ENCODE measurements around the gene FOXO6. TPM values are rescaled to one million over a fixed set of nuclear protein-coding genes. Genes with fewer than 3 reads are reported as not detected.

Gene FOXO6
- total and polyA plus RNA-seq, 12 donors, result 0.30 to 2.6 (median 1.3) TPM

- intact Hi-C loops (cut with DNase I), result no loop called here
- no peak overlapping the region for H3K4me3 ChIP-seq
- no peaks in the 10 kb centered on the region for H3K36me3 ChIP-seq
- H3K9me3 ChIP-seq, result peaks cover 0 to 6% (median 0%) of the 10 kb centered on the region in 11 donors
- WGBS, 2 donors, result 82 to 88% methylated on average over 3 of the region's 3 CpGs
- DNase-seq (no peak), ATAC-seq (peak in 2 of 8 donors; percentile 20 to 25)
- peaks cover 0 to 44% (median 11%) of the 10 kb centered on the region in 9 donors for H3K4me1 ChIP-seq
- H3K27me3 ChIP-seq, result peaks cover 0 to 18% (median 2%) of the 10 kb centered on the region in 7 donors
- TF ChIP-seq CTCF (IDR thresholded peaks at IDR 0.05), result no peak
- no peak overlapping the region for H3K27ac ChIP-seq
Measured at GRCh38 chr1:41397753-41398330, 36.6 kb downstream of the FOXO6 start.

GRCh38 chr1:41399145-41399795 lies 38.0 kb downstream of the FOXO6 start:
- peak overlapping the region in 6 of 10 donors; percentile 15 to 47 (median 32) for H3K27ac ChIP-seq
- peaks cover 0 to 21% (median 2%) of the 10 kb centered on the region in 7 donors for H3K27me3 ChIP-seq
- WGBS, 2 donors, result 29 to 35% methylated on average over 13 of the region's 13 CpGs
- no peaks in the 10 kb centered on the region for H3K36me3 ChIP-seq
- intact Hi-C loops (cut with DNase I), result no loop called here
- peaks cover 0 to 44% (median 11%) of the 10 kb centered on the region in 9 donors for H3K4me1 ChIP-seq
- no peak overlapping the region for H3K4me3 ChIP-seq
- no peak for TF ChIP-seq CTCF (IDR thresholded peaks at IDR 0.05)
- DNase-seq (peak; percentile 47 to 58), ATAC-seq (peak; percentile 14 to 81 (median 68))
- H3K9me3 ChIP-seq, result peaks cover 0 to 6% (median 0%) of the 10 kb centered on the region in 11 donors

GRCh38 chr1:41400225-41400624 lies 39.0 kb downstream of the FOXO6 start:
- Histone ChIP-seq H3K27ac (no peak overlapping the region), H3K4me1 (peaks cover 0 to 37% (median 11%) of the 10 kb centered on the region in 9 donors), H3K27me3 (peaks cover 0 to 21% (median 5%) of the 10 kb centered on the region in 7 donors), H3K36me3 (no peaks in the 10 kb centered on the region), H3K4me3 (no peak overlapping the region), H3K9me3 (peaks cover 0 to 6% (median 0%) of the 10 kb centered on the region in 11 donors)
- no peak for ATAC-seq
- intact Hi-C loops (cut with DNase I), result loop anchor here in 1 of 10 donors (5.0 kb wide), 1 partner anchor 73 kb away; no protein-coding TSS in a partner anchor
- no peak for TF ChIP-seq CTCF (IDR thresholded peaks at IDR 0.05)
- no peak for DNase-seq
- WGBS, 2 donors, result 69 to 74% methylated on average over 3 of the region's 3 CpGs

- H3K27me3 ChIP-seq, result peaks cover 0 to 10% (median 4%) of the 10 kb centered on the region in 7 donors
- H3K36me3 ChIP-seq, result no peaks in the 10 kb centered on the region
- 90 to 92% methylated on average over 2 of the region's 2 CpGs for WGBS, 2 donors
- peaks cover 0 to 26% (median 11%) of the 10 kb centered on the region in 9 donors for H3K4me1 ChIP-seq
- no peak for TF ChIP-seq CTCF (IDR thresholded peaks at IDR 0.05)
- no peak overlapping the region for H3K27ac ChIP-seq
- DNase-seq (no peak), ATAC-seq (no peak)
- peaks cover 0 to 6% (median 0%) of the 10 kb centered on the region in 11 donors for H3K9me3 ChIP-seq
- intact Hi-C loops (cut with DNase I), result loop anchor here in 1 of 10 donors (5.0 kb wide), 1 partner anchor 75 kb away; no protein-coding TSS in a partner anchor
- H3K4me3 ChIP-seq, result no peak overlapping the region
Measured at GRCh38 chr1:41401899-41402298, 40.7 kb downstream of the FOXO6 start.
